Ammon's horn (tissue), 1 donor: ENCODE measurements around the gene CLIP3.

Experiments
- DNase-seq: peaks from one replicate; pipeline ENCODE4 v3.0.0-alpha.2; 2016; ENCODE audit warnings: low spot score

The CLIP3 gene

GRCh38 chr19:36009633-36010379 is 22.9 kb downstream of the CLIP3 start:
- no peak for DNase-seq

GRCh38 chr19:36009220-36009619 is 23.5 kb downstream of the CLIP3 start:
- DNase-seq = peak; percentile 73

- no peak for DNase-seq
These were observed 24.2 kb downstream of the CLIP3 start, which contains the start of gene SYNE4 for GRCh38 chr19:36008336-36008978. SYNE4 (minus strand) TSS chr19:36008813; CDS start chr19:36008681, 132 bp downstream.

- DNase-seq = no peak
These were observed 25.7 kb downstream of the CLIP3 start for GRCh38 chr19:36006955-36007354.

- no peak for DNase-seq
These were observed 29.4 kb downstream of the CLIP3 start for GRCh38 chr19:36003284-36003683.

GRCh38 chr19:36001605-36002004 is 31.1 kb downstream of the CLIP3 start:
- no peak for DNase-seq

GRCh38 chr19:35996777-35997176 is 35.9 kb downstream of the CLIP3 start:
- DNase-seq = no peak

GRCh38 chr19:35995048-35995993 is 37.4 kb downstream of the CLIP3 start, which contains the start of gene SDHAF1:
SDHAF1 (plus strand) TSS chr19:35995188; CDS start chr19:35995275, 87 bp downstream.
- peak; percentile 99 for DNase-seq

- DNase-seq = no peak
These were observed 38.6 kb downstream of the CLIP3 start for GRCh38 chr19:35993923-35994598.

GRCh38 chr19:35992907-35993765 is 39.5 kb downstream of the CLIP3 start:
- no peak for DNase-seq

GRCh38 chr19:35991731-35992450 is 40.8 kb downstream of the CLIP3 start:
- DNase-seq = no peak

- no peak for DNase-seq
These were observed 41.6 kb downstream of the CLIP3 start for GRCh38 chr19:35990771-35991730.

GRCh38 chr19:35990156-35990555 is 42.5 kb downstream of the CLIP3 start:
- DNase-seq = no peak

- DNase-seq = no peak
These were observed 43.8 kb downstream of the CLIP3 start for GRCh38 chr19:35988824-35989223.

GRCh38 chr19:35987571-35987896 is 45.1 kb downstream of the CLIP3 start:
- no peak for DNase-seq

GRCh38 chr19:35986664-35987570 is 45.8 kb downstream of the CLIP3 start:
- peak; percentile 55 for DNase-seq

GRCh38 chr19:35986111-35986510 is 46.6 kb downstream of the CLIP3 start:
- DNase-seq = no peak

GRCh38 chr19:35983177-35983576 is 49.5 kb downstream of the CLIP3 start:
- DNase-seq = no peak
